Fibroblast of pulmonary artery (primary cell): Measurements from ENCODE around the gene NYNRIN.
"Not testable (repeated sequence)": the region's sequence is repeated elsewhere in the genome, so short reads cannot be mapped to it uniquely, and the experiment has no call there.

Experiments
- DNase-seq: peaks from one replicate; pipeline ENCODE4 v3.0.0-alpha.2; 2010; ENCODE audit warnings: low read depth
- H3K4me3 ChIP-seq: replicated peaks from 2 replicates; pipeline ENCODE4 v1.5.1; 2011; ENCODE audit warnings: low read depth, mild to moderate bottlenecking, control low read depth, low read length, moderate library complexity
- CTCF ChIP-seq: IDR thresholded peaks from 2 replicates; pipeline ENCODE4 v1.5.1; 2011; ENCODE audit warnings: mild to moderate bottlenecking, control low read depth, low read length, inconsistent platforms; ENCODE audit errors: missing control alignments

NYNRIN gene

GRCh38 chr14:24443053-24443665 is 44.4 kb downstream of the NYNRIN start:
- no peak for TF ChIP-seq CTCF
- DNase-seq, result no peak
- H3K4me3 ChIP-seq, result peak overlapping the region; percentile 96

DNA sequence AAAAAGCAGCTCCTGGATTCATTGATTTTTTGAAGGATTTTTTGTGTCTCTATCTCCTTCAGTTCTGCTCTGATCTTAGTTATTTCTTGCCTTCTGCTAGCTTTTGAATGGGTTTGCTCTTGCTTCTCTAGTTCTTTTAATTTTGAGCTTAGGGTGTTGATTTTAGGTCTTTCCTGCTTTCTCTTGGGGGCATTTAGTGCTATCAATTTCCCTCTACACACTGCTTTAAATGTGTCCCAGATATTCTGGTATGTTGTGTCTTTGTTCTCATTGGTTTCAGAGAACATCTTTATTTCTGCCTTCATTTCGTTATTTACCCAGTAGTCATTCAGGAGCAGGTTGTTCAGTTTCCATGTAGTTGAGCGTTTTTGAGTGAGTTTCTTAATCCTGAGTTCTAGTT is 52.0 kb downstream of the NYNRIN start:
- not testable (repeated sequence) for DNase-seq, H3K4me3 ChIP-seq

GRCh38 chr14:24456980-24457379 is 58.2 kb downstream of the NYNRIN start:
- no peak for DNase-seq
- no peak for TF ChIP-seq CTCF
- H3K4me3 ChIP-seq, result no peak overlapping the region

- no peak for DNase-seq
- TF ChIP-seq CTCF, result no peak
- H3K4me3 ChIP-seq, result no peak overlapping the region
Measured at GRCh38 chr14:24458736-24459135, 59.9 kb downstream of the NYNRIN start.

GRCh38 chr14:24459331-24459730 is 60.5 kb downstream of the NYNRIN start:
- no peak overlapping the region for H3K4me3 ChIP-seq
- no peak for DNase-seq
- no peak for TF ChIP-seq CTCF

DNA sequence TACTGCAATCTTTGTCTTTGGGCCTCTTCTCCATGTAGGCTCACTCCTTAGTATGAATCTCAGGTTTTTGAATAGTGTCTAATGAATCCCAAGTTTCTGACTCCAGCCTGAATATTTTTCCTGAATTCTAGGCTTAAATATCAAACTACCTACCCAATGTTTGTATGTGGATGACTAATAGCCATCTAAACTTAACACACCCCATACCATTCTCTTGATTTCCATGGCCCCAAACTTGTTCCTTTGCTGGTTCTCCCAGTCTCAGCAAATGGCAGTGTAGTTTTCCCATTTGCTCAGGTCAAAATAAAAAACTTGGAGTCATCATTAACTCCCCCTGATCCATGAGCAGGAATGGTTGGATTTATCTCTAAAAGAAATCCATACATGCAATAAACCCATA is 62.5 kb downstream of the NYNRIN start:
- no peak for DNase-seq
- H3K4me3 ChIP-seq, result no peak overlapping the region
- no peak for TF ChIP-seq CTCF

- no peak for TF ChIP-seq CTCF
Measured at GRCh38 chr14:24463017-24463883, 64.4 kb downstream of the NYNRIN start.

More at GRCh38 chr14:24463017-24463883, 64.4 kb downstream of the NYNRIN start:
- no peak overlapping the region for H3K4me3 ChIP-seq
- no peak for DNase-seq
